Measurements from ENCODE around the gene TBL2.
"Not testable (repeated sequence)": the region's sequence is repeated elsewhere in the genome, so short reads cannot be mapped to it uniquely, and the experiment has no call there.

The TBL2 gene

DNA sequence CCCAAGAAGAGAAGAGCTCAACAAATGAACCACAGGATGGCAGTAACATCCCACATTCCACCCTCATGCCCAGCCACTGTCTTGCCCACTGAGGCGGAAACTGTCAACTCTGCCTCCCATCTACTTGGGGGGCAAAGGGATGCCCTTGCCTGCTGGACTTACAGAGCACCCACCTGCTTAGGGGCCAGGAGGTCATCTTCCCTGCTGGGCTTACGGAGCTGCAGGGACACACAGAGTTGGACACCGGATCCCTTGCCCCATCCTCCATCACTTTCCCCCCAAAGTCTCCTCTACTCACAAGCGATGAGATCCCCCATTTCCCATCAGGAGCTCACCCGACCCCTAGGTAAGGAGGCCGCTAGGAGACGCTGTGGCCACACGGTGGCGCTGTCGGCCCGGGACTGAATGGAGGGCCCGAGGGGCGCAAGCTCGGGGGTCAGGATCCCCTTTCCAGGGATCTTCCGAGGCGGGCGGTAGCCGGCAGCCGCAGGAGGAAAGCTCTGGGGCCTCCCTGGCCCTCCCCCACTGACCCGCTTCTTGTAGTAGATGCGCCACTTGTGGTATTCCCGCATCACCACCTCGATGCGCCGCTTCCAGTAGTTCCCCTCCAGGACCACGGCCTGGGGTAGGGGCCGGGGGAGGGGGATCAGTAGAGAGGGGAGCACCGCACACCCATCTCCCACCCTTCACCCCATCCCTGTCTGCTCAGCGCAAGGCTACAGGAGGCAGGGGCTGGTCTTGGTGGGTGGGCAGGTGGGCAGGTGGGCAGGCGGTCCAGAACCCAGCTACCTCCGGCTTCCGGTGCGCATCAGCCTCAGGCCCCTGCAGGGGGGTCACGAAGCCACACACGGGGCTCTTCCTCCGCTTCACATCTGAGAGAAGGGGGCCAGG is 28.7 kb upstream of the TBL2 start:
- DNase-seq (ENCODE audit: low read depth), result peak; percentile 51

DNA sequence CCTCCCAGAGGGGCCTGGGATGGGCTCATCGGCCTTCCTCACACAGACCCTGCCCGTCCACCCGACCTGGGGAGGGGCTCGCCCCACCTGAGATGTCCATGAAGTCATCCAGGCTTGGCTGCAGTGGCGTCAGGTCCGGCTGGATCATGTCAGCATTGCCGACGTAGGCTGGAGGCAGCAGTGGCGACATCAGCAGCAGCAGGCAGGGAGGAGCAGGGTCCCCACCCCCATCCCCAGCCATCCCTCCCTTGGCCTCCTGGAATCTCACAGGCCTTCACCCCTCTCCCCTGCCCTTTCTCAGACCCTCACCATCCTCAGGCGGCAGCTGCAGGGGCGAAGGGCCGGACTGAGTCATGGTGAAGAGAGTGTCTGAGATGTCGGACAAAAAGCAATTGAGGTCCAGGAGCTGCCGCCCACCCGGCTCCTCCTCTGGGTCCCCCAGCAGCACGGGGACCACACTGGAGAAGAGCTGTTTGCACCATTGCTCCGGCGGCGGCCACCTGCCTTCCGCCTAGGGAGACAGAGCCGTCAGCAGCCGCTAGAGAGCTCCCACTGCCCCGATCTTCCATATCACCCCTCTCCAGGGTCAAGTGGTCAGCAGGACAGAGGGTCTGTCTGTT is 27.3 kb upstream of the TBL2 start:
- no peak for DNase-seq (ENCODE audit: low read depth)

DNA sequence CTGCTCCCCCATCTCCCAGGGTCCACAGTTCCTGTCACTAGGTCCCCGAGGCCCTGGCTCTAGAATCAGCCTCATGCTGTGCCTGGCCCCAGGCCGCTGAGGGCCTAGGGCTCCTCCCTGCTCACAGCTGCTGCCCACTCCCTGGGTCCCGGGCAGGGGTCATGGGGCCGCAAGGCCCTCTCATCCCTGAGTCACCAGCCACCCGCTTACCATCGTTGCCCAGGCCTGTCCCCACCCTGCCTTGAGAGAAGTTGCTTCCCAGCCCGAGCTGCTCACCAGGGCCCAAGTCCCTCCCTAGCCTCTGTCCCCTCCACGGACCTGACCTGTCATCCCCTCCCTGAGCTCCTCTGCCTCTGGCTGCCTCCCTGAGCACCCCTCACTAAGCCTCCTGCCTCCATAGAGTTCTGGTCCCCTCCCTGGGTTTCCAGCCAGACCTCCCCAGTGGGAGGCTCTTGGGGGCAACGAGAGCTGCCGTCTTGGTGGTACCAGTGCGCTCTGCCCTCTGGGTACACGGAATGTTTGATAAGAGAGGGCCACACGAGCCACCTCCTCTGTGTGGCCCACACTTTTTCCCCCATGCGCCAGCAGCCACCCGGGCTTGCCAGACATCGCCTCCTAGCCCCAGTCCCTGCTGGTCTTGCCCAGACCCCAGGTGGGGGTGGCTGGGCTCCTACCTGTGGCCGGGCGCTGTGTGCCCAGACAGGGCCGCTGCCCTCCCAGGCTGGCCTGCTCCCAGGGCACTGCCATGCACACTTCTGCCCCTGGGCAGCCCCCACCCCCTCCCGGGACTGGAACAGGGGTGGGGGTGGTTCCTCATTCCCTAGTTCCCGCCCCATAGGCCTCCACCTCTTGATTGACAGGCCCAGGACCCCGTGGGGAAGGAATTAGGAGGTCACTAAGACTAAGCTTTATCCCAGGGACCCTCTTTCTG is 24.6 kb upstream of the TBL2 start:
- no peak for DNase-seq (ENCODE audit: low read depth)

DNA sequence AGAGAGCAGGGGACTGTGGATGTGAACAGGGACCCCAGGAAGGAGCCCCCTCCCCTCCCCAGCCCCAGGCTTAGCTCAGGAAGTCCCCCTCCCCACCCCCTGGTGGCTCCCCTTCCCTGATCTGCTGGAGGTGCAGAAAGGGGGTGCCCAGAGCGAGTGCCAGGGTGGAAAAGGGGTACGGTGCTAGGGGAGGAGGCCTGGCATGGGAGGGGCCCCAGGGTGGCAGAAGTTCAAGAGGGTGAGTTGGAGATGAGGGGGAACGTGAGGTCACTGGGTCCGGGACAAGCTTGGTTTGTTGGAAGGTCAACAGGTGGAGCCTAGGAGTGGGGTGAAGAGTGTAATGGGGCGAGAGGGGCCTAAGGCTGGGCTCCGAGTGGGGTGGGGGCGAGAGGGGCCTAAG is 21.5 kb upstream of the TBL2 start:
- no peak for DNase-seq (ENCODE audit: low read depth)

DNA sequence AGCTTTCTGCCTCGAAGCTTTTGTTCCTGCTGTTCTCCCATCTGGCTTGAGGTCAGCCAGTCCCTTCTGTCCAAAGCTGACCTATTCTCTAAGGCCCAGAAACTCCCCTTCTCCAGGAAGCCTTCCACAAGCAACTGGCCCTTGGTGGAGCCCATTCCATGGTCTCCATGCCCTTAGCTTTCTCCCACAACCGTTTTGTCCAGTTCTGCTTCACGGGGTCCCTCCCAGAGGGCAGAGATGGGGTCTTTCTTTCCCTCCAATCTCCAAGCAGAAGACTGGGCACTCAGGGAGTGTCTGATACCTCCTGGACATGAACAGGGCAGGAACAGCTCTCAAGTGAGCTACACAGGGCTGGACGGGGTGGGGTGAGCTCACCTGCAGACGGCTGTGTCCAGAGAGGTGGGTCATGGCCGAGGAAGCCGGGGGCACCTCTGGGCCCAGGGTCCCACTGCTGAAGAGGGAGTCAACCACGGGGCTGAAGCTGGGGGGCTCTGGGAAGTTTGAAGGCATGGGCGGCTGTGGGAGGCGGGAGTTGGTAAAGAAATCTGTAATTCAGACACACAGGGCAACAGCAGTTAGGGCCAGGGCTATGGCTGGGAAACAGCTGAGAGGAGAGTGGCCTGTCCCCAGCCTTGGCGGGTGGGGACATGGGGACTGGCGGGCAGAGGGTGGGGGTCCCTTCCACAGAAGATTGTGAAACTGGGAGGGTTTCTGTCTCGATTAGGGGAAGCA is 20.9 kb upstream of the TBL2 start:
- DNase-seq (ENCODE audit: low read depth), result no peak

DNA sequence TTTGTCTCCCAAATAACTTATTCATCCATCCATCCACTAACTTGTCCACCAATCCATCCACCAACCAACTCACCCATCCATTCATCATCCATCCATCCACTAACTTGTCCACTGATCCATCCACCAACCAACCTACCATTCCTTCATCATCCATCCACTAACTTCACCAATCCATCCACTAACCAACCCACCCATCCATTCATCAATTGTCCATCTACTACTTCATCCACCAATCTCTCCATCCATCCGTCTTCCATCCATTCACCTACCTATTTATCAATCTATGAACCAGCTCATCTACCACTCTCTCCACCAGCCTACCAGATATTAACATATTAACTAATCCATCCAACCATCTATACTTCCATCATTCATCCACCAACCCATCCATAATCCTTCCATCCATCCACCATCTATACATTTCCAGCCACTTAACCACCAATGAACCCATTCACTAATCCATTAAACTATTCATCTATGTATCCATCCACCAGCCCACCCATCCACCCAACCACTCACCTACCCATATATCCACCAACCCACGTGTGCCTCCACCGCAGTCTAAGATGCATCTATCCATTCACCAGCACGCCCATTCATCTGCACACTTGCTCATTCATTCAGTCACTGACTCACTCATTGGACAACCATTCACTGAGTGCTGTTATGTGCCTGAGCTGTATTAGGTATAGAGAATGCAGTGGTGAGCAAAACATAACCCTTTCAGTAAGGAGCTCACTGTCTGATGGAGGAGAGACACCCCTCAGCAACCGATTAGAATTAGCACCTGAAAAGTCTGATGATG is 19.8 kb upstream of the TBL2 start:
- no peak for DNase-seq (ENCODE audit: low read depth)

DNA sequence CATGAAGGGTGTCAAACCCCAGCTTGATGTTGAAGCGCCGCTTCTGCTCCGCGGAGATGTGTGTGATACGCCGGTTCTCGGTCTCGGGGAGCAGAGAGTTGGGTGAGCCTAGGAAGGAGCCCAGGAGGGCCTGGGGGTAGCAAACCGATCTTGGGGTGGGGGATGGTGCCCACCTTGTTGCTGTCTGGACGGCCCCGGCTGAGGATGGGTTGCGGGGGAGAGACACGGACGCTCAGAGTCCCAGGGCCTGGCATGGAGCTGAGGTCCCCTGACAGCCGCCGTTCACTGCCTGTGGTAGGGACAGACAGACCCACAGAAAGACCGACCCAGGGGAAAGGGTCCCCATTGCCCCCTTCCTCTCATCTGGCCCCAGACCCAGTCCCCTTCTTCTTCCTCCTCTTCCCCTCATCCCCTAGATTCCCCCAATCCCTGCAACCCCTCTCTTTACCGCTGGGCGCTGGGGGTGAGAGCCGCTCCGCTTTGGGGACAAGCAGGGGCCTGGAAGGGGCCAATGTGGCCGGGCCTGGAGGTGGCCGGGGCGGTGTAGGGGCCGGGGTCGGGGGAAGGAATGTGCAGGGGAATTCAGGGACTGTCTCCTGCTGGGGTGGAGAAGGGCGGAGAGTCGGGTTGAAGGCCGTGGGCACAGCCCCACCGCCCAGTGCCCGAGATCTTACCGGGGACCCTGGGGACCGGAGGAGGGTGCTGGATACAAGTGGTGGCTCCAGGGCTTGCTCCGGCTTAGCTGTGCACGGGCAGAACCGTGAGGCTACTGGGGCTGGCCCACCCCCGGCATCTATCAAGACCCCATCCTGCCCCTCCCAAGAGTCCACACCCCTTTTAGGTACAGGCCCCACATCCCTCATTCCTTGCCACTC is 18.0 kb upstream of the TBL2 start:
- DNase-seq (ENCODE audit: low read depth), result no peak

DNA sequence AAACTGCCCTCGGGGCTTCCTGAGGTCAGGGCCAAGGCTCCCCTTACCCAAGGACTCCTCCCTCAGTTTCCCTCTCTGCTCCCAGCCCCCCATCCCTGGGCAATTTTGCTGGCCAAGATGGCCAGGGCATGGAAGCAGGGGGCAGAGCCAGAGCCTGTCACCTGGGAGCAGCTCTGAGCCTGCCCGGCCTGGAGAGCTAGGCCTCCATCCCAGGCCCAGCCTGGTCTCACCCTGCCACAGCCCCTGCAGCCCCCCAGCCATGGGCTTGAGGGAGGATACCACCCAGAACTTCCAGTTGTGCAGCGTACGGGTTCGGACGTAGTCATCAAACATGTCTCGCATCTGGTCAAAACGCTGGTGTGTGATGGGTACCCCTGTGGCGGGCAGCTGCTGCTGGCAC is 17.0 kb upstream of the TBL2 start:
- DNase-seq (ENCODE audit: low read depth), result no peak

DNA sequence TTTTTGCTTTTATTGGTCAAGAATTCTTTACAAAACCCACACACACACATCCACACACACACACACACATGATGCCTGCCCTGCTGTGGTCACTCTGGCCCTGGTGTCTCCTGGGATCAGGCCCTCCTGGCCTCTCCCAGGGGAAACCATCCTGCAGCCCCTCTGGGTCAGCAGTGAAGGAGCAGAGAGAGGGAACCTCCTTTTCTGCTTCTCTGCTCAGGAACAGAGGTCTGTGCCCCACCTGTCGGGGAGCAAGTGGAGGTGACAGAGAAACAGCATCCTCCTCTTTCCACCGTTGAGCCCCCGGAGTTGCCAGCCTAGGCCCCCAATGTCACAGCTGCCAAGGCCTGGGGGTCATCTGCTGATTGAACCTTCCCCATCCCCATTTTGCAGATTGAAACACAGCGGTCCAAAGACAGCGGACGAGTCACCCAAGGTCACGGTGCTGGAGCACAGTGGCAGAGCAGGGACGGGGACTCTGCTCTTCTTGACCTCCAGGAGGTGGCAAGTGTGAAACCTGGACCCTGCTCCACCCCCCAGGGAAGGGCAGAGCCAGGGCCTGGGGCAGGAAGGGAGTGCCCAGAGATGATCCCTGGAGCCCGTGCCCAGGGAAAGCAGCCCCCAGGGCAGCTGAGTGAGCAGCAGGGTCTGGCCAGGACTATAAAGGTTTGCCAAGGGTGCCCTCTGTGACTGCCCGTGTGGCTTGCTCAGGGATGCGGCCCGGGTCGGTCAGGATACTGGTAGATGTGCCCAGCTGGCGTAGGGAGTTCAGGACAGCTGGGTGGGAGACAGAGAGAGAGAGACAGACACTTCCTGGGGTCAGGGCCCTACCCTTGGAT is 15.0 kb upstream of the TBL2 start:
- DNase-seq (ENCODE audit: low read depth), result no peak

DNA sequence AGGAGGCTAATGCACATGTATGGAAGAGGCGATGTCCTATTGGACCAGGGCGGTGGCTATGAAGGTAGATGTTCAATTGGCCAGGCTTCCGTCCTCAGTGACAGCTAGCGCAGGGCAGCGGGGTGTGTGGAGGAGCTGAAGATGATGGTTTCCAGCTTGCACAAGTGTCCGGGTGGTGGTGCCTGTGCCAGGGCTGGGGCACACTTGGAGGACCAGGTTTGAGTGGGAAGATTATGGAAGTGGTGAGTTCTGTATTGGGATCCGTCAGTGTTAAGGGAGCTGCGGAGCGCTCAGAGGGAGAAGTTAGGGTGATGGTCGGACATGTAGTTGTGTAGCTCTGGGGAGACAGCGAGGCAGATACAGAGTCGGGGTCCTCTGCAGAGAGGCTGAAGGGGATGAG is 8.5 kb upstream of the TBL2 start:
- DNase-seq (ENCODE audit: low read depth), result no peak

DNA sequence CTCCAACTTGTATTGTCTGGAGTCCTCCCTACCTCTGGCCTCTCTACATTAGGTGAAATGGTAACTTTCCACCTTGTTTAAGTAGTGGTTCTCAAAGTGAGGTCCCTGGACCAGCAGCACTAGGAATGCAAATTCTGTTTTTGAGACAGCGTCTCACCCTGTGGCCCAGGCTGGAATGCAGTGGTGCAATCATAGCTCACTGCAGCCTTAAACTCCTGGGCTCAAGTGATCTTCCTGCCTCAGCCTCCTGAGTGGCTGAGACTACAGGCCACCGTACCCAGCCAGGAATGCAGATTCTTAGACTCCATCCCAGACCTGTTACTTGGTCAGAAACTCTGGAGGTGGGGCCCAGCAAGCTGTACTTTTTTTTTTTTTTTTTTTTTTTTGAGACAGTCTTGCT is 6.8 kb upstream of the TBL2 start:
- DNase-seq (ENCODE audit: low read depth), result no peak

DNA sequence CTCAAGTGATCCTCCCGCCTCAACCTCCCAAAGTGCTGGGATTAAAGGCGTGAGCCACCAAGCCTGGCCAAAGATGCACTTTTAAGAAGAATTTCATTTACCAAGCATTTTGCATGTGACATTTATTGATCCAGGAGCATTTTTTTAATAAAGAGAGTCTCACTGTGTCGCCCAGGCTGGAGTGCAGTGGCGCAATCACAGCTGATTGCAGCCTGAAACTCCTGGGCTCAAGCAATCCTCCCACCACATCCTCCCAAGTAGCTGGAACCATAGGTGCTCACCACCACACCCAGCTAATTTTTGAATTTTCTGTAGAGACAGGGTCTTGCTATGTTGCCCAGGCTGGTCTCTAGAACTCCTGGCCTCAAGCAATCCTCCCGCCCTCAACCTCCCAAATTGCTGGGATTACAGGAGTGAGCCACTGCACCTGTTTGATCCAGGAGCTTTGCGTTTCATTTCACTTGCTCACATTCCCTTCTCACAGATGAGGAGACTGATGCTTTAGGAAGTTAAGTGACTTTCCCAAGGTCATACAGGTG is 4.4 kb upstream of the TBL2 start:
- no peak for DNase-seq (ENCODE audit: low read depth)

DNA sequence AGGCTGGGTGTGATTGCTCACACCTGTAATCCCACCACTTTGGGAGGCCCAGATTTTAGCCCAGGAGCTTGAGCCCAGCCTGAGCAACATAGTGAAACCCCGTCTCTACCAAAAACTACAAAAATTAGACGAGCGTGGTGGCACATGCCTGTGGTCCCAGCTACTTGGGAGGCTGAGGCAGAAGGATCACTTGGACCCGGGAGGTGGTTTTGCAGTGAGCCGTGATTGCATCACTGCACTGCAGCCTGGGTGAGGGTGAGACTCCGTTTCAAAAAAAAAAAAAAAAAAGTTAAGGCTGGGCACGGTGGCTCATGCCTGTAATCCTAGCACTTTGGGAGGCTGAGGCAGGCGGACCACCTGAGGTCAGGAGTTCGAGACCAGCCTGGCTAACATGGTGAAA is 2.6 kb upstream of the TBL2 start:
- DNase-seq (ENCODE audit: low read depth), result not testable (repeated sequence)

DNA sequence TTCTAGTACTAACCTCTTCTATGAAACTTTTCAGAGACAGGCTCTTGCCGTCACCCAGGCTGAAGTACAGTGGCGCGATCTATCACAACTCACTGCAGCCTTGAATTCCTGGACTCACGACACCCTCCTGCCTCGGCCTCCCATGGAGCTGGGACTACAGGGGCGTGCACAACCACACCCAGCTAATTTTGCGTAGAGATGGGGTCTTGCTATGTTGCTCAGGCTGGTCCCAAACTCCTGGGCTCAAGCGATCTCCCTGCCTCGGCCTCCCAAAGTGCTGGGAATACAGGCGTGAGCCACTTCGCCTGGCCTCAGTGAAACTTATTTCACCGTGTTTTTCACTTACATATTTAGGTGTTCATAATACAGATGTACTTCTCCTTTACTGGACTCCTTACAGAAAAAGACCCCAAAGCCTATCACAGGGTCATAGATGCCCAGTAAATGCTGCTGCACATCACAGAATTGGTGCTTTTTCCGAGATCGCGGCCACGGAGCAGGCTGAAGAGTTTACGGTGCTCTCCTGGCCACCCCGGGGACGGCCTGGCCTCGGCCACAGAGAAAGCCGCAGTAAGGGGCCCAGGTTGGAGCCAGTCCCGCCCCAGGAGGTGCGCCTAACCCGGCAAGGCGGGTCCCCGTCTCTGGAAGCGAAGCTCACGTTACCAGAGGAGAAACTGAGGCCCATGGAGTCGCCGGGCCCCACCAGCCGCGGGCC is 595 bp downstream of the TBL2 start:
- DNase-seq (ENCODE audit: low read depth), result no peak

DNA sequence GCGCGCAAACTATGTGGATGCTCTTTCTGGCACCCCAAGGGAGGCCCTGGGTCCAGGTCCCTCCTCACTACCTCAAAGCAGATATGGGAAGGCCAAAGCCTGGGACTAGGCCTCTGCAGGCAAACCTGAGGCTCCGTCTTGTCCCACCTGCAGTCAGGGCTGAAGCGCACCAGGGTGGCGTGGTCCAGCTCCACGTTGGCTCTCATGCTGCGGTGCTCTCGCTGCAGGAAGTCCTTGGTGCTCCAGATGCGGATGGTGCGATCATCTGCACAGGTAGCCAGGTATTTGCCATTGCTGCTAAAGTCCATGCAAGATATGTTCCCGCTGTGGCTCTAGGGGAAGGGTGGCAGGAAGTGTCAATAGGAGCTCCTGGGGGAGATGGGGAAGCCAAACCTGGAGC is 4.6 kb downstream of the TBL2 start:
- no peak for DNase-seq (ENCODE audit: low read depth)

DNA sequence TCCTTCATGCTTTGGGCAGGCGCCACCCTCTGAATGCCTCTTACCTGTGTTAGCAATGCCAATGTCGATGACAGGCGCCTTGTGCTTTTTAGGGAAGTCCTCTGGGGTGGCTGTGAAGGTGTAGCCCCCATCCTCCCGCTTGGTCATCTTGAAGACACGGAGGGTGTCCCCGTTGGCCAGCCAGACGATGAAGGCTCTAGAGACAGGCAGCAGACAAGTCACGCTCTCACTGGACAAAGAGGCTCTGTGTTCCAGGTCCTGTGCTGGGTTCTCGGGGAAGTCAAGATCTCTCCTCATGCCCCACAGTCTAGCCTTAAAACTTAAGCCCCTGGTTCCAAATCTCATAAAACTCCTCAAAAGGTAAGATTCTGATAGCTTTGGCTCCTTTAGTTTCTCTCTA is 5.1 kb downstream of the TBL2 start:
- DNase-seq (ENCODE audit: low read depth), result no peak

DNA sequence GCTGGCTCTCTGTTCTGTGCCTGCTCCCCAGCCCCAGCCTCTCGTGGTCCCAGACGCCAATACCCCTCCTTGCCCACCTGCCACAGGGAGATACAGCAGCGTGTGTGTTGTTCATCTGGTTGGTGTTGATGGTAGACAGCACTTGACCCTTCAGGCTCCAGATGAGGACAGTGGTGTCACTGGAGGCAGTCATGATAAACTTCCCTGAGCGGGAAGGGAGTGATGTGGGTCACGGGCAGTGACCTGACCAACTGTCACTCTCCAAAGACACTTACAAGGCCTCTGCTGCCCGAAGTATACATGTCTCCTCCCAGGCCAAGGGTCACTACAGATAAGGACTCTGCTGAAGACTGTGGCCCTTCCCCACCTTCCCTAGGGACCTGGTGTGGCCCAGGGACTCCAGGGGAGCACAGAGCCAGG is 5.6 kb downstream of the TBL2 start:
- DNase-seq (ENCODE audit: low read depth), result no peak

DNA sequence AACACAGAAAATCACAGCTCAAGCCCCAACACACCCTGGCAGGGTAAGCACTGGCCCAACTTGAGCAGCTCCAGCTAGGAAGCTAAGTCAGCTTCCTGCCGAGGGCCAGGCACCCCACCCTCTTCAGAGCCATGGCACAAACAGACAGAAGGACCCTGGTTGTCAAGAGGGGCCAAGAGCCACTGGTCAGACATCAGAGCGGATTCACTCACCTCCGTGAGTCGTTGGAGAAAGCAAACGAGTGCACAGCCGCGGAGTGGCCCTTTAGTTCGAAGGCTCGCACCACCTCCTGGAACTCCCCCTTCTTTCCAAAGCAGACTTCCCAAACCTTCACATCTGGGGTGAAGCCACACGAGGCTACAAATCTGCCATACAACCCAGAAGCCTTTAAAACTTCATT is 7.4 kb downstream of the TBL2 start:
- DNase-seq (ENCODE audit: low read depth), result no peak

Data from activated T-cell treated with anti-CD3 and anti-CD28 coated beads for 48 hours (primary cell).